Activated CD8-positive, alpha-beta memory T cell treated with anti-CD3 and anti-CD28 coated beads for 48 hours (primary cell): Measurements from ENCODE around the gene FAM124A.

Experiments
- DNase-seq, 3 experiments: peaks; one replicate each; pipeline ENCODE4 v3.0.0-alpha.2; 2020; ENCODE audit warnings: low read depth in 2 of 3, low spot score in 2 of 3

Gene FAM124A

GRCh38 chr13:51240178-51240577 lies 18.0 kb downstream of the FAM124A start:
- DNase-seq, result no peak

DNA sequence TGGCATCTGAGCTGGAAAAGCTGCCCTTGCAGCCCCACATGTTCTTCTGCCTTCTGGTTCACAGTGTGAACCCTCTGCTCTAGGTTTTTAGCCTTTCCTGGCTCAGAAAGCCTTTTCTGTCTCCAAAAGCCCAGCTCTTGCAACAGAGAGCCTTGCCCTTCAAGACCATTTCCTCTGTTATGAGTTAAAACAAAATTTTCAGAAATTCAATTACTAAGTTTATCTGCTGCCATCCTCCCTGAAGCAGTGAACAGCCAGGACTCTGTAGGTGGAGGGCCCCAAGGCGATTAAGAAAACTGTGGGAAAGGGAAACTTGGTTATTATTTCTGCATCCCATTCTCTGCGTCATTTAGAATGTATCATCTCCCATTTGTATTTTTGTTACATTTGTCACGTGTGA lies 18.8 kb downstream of the FAM124A start:
- no peak for DNase-seq

DNA sequence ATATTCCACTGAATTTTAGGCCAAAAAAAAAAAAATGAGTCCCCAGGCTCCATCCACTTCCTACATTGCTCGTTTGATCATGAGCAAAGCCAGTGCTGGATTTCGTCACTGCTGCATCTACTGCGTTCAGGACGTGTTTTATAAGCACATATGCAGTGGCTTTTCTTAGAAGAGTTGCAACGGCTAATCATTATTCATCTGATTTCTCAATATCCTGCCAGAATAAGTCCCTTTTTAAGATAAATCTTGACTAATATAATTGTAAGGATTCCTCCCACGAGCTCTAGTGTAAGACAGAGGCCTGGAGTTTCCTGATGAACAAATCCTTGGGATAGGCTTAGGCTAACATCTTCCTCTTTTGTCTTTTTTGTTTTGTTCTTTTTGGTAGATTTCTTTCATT lies 19.5 kb downstream of the FAM124A start:
- no peak for DNase-seq

- DNase-seq, result no peak
These were observed 21.0 kb downstream of the FAM124A start for GRCh38 chr13:51243227-51243626.

DNA sequence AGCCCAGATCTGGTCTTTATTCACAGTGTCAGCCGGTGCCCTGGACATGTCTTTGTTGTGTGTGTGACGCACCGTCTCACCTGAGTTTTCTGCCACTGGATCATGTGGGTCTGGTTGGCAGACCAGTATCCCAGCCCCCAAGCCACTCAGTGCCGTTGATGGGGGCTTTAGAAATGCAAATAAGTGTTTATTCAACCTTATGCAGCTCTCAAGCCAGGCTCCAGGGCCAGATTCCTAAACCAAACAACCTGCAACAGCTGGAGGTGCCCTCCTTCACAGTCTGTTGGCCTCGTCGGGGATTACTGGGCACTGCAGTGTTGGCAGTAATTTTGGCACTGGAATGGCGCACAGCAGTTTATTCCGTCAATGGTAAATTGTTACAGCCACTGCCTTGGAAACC lies 21.6 kb downstream of the FAM124A start:
- no peak for DNase-seq

GRCh38 chr13:51244637-51245405 lies 22.6 kb downstream of the FAM124A start:
- no peak for DNase-seq

GRCh38 chr13:51245583-51245982 lies 23.4 kb downstream of the FAM124A start:
- no peak for DNase-seq

DNA sequence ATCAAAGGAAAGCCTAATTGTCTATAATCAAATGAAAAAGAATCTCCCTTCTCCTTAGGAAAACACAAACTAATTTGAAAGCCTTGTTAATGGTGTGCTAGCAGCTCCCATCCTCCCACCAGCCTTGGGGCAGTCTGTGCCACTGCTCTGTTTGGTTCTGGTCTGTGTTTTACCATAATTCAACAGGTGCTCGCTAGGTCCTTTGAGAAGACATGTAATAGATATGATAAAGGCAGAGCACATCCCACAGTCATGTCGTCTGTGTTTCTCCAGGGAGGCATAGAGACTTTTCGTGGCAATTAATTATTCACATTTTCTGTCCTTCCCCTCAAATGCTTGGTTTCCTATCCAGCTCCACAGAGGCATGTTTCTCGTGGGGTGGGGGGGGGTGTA lies 23.8 kb downstream of the FAM124A start:
- DNase-seq, result no peak

DNA sequence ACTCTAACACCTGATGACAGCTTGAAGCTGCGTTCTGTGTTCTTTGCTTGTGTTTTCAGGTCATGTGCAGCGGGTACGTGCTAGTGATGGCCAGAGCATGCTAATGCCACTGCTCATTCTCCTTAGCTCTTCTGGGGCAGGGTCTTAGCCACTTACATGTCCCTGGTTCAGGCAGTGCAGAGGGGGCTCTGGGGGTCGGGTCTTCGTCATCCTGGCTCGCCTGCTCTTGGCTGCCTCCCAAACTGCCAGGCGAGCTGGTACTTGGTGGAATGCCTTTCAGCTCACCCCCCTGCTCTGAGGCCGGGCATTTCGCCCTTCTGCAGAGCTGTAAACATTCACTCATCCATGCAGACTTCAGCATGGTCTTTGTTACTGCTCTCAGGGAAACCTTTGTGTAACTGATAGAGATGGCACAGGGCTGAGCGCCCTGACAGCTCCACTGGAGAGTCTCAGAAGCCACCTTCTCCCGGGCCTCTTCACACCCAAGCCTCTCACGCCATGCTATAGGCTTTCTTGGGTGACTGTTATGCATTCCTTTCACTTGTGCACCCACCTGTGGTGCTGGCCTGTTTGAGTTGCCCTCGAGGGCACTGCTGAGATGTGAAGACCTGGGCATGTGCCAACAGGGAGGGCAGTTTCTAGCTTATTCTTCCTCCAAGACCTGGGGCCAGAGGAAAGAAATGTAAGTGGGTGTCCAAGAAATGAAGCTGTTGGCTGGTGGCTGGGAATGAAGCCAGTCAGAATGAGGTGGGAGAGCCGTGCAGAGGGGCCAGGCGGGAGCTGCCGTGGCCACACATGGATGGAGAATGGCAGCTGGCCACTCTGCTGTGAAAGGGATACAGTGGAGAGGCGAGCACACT lies 24.4 kb downstream of the FAM124A start:
- DNase-seq, result no peak

- DNase-seq, result no peak
These were observed 27.1 kb downstream of the FAM124A start for GRCh38 chr13:51249255-51249654.

DNA sequence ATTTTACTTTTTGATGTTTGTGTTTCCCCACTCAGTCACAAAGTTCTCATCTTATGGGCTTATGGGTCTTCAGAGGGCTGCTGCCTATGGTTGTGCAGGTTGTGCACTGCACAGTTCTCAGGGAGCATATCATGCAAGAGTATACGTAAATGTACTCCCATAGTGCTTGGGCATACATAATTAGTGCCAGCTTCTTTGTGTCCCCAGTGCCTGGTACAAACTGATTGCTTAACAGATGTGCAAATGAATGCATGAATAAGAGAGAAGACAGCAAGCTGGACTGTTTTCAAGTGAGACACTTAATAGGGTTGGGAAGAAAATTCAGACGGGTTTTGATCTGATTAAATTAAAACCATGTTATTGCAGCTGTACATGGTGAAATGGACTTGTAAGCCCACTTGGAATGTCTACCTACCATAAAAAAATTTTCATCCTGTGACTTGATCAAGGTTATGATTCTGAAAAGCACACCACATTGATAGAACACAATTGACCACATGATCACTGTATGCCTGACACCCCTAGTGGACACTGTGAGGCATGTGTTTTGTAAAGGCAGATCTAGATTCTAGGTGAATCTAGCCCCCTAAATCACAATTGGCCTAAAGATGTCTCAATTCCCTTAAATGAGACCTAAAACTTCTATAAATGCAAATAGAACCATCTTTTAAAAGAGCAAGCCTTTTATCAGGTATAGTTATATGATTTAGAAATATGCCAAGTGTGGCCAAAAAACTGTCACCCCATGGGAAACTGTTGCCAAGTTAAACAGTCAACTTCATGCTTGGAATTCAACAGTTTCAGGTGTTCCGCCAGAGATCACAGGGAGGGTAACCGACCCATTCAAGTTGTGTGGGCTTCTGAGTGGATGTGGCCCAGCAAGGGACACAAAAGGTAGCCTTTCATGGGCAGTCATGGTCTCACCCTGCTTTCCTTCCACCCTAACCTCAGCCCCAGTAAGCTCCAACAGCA lies 27.9 kb downstream of the FAM124A start:
- DNase-seq, result no peak

DNA sequence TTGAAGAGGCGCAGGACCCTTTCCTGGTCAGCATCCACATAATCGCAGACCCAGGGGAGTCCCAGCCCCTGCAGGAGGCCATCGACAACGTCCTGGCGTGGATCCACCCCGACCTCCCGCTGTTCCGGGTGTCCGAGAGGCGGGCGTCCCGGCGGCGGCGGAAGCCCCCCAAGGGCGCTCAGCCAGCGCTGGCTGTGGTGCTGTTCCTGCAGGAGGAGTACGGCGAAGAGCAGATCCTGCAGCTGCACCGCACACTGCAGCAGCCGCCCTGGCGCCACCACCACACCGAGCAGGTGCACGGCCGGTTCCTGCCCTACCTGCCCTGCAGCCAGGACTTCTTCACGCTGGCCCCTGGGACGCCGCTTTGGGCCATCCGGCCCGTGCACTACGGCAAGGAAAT lies 29.3 kb downstream of the FAM124A start:
- no peak for DNase-seq

DNA sequence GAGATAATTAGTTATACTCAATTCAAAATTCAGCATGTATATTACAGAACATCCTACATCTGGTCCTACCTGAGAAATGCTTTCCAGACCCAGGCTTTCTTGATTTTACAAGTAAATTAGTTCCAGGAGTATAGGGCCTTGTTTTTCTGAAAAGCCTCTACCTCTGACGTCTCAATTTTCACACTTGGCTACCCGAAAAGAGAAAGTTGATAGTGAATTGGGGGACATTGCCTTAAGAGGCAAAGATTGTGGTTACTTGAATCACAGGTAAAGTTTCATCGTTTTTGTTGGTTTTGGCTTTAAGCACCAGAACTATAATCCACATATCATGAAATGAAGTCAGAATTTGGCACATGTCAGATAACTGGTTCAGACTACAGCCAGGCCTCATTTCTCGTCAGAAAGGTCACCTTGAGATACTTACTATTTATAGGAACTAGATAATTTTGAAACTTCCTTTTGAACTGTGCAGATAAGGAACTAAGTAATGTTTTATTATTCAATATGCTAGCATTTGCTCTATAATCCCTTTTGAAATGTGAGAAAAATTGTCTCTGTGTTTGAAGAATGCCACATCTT lies 30.8 kb downstream of the FAM124A start:
- DNase-seq, result no peak

DNA sequence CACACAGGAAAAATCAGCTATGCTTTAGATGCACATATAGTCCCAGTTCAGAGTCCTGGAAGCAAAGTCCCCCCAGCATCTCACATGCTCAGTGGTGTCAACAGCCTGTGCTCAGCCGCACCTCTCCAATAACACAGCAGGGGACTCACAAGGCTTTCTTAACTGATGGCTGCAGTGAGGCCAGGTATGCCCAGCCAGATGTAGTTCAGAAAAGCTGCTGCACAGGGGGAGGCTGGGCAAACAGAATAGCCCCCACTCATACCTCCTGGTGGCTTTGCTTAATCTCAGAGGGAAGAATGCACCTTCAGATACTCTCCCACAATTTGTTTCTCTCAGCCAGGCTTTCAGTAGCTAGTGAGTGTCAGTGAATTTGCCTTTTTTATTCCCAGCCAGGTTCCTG lies 33.4 kb downstream of the FAM124A start:
- no peak for DNase-seq

- no peak for DNase-seq
These were observed 35.0 kb downstream of the FAM124A start for GRCh38 chr13:51257187-51257586.

GRCh38 chr13:51258612-51259548 lies 36.7 kb downstream of the FAM124A start:
- no peak for DNase-seq

DNA sequence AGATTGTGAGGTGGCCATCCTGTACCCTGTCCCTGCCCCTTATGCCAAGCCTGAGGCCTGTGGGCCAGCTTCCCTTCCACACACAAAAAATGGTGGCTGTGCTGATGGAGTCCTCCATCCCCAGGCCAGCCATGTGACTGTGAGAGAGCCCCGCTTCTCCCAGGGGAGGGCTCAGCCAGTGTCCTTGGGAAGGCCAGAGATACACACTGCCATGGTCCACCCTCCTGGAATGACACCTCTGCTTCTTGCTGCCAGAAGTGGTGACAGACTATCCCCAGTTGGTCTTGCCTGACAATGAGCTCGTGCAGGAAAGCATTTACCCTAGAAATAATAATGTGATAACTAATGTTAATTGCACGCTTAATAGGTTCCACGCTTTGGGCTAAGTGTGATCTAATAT lies 38.0 kb downstream of the FAM124A start:
- DNase-seq, result no peak

DNA sequence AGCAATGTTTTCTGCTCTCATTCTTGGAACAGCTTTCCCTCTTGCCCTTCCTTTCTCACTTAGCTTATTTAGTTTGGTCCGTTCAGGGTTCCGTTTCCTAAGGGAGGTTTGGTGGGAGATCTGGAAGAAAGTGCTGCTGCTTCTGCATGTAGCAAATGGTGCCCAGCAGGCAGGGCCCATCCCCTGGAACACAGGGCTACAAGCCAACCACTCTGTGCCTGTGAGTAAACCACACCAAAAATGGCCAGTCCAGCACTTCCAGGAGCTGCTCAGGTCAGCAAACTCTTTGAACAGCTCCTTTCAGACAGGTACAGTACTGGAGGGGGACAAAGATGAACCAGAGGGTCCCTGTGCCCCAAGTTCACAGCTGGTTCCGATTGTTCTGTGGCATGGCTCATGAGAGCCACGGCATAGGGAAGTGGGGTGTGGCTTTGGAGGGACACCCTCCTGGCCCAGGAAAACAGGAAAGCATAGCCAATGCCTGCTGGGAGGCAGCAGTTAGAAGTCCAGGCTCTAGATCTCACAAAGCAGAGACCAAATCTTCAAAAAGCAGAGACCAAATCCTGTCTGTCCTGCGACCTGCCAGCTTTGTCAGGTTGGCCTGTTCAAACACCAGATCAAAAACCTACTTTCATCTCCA lies 39.5 kb downstream of the FAM124A start:
- no peak for DNase-seq

- DNase-seq, result no peak
These were observed 40.5 kb downstream of the FAM124A start for GRCh38 chr13:51262501-51263211.
